IMR-90 (cell line): Measurements from ENCODE around the gene PCP2. TPM values are rescaled to one million over a fixed set of nuclear protein-coding genes. Genes with fewer than 3 reads are reported as not detected.

Source experiments
- ATAC-seq: fragments of 200-7000 bp; cut with Tn5 transposase; 2 replicates; pipeline ENCODE4 v1.9.1; 2020; ENCODE audit warnings: low read depth, mild to moderate bottlenecking, moderate library complexity
- BruUV-seq: library from RNA; stranded (reverse); fragments of 400-500 nt; replicated peaks from 2 replicates; lab custom pipeline; 2021; lab: Mats Ljungman, UMichigan
- CTCF ChIA-PET: fragments of 300-600 bp; formaldehyde crosslinking; extraction: SDS; loops from one replicate; lab custom pipeline; 2021; ENCODE audit warnings: antibody characterized with exemption; lab: Yijun Ruan, JAX
- POLR2A ChIA-PET: fragments of 300-600 bp; sonication (Branson Sonifier 250); formaldehyde crosslinking; loops from one replicate; lab custom pipeline; 2022; ENCODE audit warnings: antibody characterized with exemption; ENCODE audit not compliant: unreplicated experiment; lab: Charles Lee
- DNase-seq: peaks from one replicate; pipeline ENCODE4 v3.0.0; 2013
- H2AFZ ChIP-seq: replicated peaks from 2 replicates; pipeline ENCODE3; 2013; ENCODE audit warnings: low read length, mild to moderate bottlenecking; ENCODE audit not compliant: poor library complexity
- H2AK5ac ChIP-seq: 2 replicates; pipeline ENCODE4 v1.6.1; 2013; ENCODE audit warnings: low read depth, low read length, inconsistent platforms
- H2AK9ac ChIP-seq: replicated peaks from 2 replicates; pipeline ENCODE3; 2013; ENCODE audit warnings: mild to moderate bottlenecking, low read depth, low read length, moderate library complexity; ENCODE audit not compliant: poor library complexity
- H2BK120ac ChIP-seq: 2 replicates; pipeline ENCODE4 v1.6.1; 2013; ENCODE audit warnings: low read depth, low read length, inconsistent platforms
- H2BK15ac ChIP-seq: 3 replicates; pipeline ENCODE4 v1.6.1; 2013; ENCODE audit warnings: low read depth, low read length, inconsistent platforms
- H2BK20ac ChIP-seq: 2 replicates; pipeline ENCODE4 v1.6.1; 2013; ENCODE audit warnings: low read depth, mild to moderate bottlenecking, inconsistent platforms, low read length, moderate library complexity
- H2BK5ac ChIP-seq: 2 replicates; pipeline ENCODE4 v1.6.1; 2013; ENCODE audit warnings: mild to moderate bottlenecking, low read depth, low read length, inconsistent platforms; ENCODE audit not compliant: poor library complexity, severe bottlenecking
- H3K14ac ChIP-seq: replicated peaks from 2 replicates; pipeline ENCODE4 v1.6.1; 2013; ENCODE audit warnings: low read depth, low read length, inconsistent platforms
- H3K18ac ChIP-seq: 2 replicates; pipeline ENCODE4 v1.6.1; 2013; ENCODE audit warnings: low read depth, low read length, control low read depth
- H3K23ac ChIP-seq: 2 replicates; pipeline ENCODE4 v1.6.1; 2013; ENCODE audit warnings: low read depth, low read length, inconsistent platforms
- H3K27ac ChIP-seq: 2 replicates; pipeline ENCODE4 v1.5.1; 2013; ENCODE audit warnings: mild to moderate bottlenecking, control low read depth, low read length; ENCODE audit not compliant: insufficient read depth
- H3K27me3 ChIP-seq: 2 replicates; pipeline ENCODE4 v1.6.1; 2013; ENCODE audit warnings: low read length; ENCODE audit not compliant: control insufficient read depth, insufficient read depth
- H3K36me3 ChIP-seq: 2 replicates; pipeline ENCODE4 v1.6.1; 2013; ENCODE audit warnings: low read length, mixed read lengths; ENCODE audit not compliant: control insufficient read depth, insufficient read depth
- H3K4ac ChIP-seq: 2 replicates; pipeline ENCODE4 v1.6.1; 2013; ENCODE audit warnings: low read depth, low read length, inconsistent platforms
- H3K4me1 ChIP-seq: 2 replicates; pipeline ENCODE4 v1.6.1; 2013; ENCODE audit warnings: low read length, mixed read lengths; ENCODE audit not compliant: control insufficient read depth, insufficient read depth
- H3K4me2 ChIP-seq: 2 replicates; pipeline ENCODE4 v1.6.1; 2013; ENCODE audit warnings: low read depth, mild to moderate bottlenecking, control low read depth, low read length, moderate library complexity
- H3K4me3 ChIP-seq: 2 replicates; pipeline ENCODE4 v1.5.1; 2013; ENCODE audit warnings: low read depth, mild to moderate bottlenecking, control low read depth, low read length, moderate library complexity; ENCODE audit not compliant: insufficient read depth
- H3K56ac ChIP-seq: 2 replicates; pipeline ENCODE4 v1.6.1; 2013; ENCODE audit warnings: low read length, inconsistent platforms; ENCODE audit not compliant: insufficient read depth; ENCODE audit errors: extremely low read depth
- H3K79me1 ChIP-seq, 2 experiments: 2 replicates each; pipeline ENCODE4 v1.6.1; 2013; ENCODE audit warnings: low read length in 2 of 2, inconsistent platforms in 1 of 2, low read depth in 1 of 2
- H3K9ac ChIP-seq: 2 replicates; pipeline ENCODE4 v1.6.1; 2013; ENCODE audit warnings: low read depth, low read length, control low read depth
- H3K9me1 ChIP-seq: 2 replicates; pipeline ENCODE4 v1.6.1; 2013; ENCODE audit warnings: low read length, inconsistent platforms; ENCODE audit not compliant: insufficient read depth
- H3K9me3 ChIP-seq: 2 replicates; pipeline ENCODE4 v1.6.1; 2013; ENCODE audit warnings: low read length; ENCODE audit not compliant: control insufficient read depth, insufficient read depth
- H4K20me1 ChIP-seq: 2 replicates; pipeline ENCODE4 v1.6.1; 2013; ENCODE audit warnings: low read length, inconsistent platforms; ENCODE audit not compliant: insufficient read depth
- H4K5ac ChIP-seq: 2 replicates; pipeline ENCODE4 v1.6.1; 2013; ENCODE audit warnings: mild to moderate bottlenecking, low read depth, low read length, control low read depth
- H4K8ac ChIP-seq, 2 experiments: 2 replicates each; pipeline ENCODE4 v1.6.1; 2013; ENCODE audit warnings: low read depth in 2 of 2, low read length in 2 of 2, control low read depth in 1 of 2, inconsistent platforms in 1 of 2
- H4K91ac ChIP-seq: 2 replicates; pipeline ENCODE4 v1.6.1; 2013; ENCODE audit warnings: low read depth, low read length, inconsistent platforms; ENCODE audit not compliant: insufficient read depth
- BHLHE40 ChIP-seq: fragments of 150-350 bp; IDR thresholded peaks from 2 replicates; pipeline ENCODE4 v1.6.1; 2016; ENCODE audit warnings: mild to moderate bottlenecking, low read depth, low read length
- CEBPB ChIP-seq: IDR thresholded peaks from 2 replicates; pipeline ENCODE4 v1.6.1; 2012; ENCODE audit warnings: low read depth, low read length, improper control_type of control experiment
- CHD1 ChIP-seq: IDR thresholded peaks from 2 replicates; pipeline ENCODE4 v1.6.1; 2012; ENCODE audit warnings: low read depth, low read length, improper control_type of control experiment
- CTCF ChIP-seq: conservative IDR thresholded peaks from 2 replicates; pipeline ENCODE4 v1.5.1; 2012; ENCODE audit warnings: mild to moderate bottlenecking, low read depth, low read length, improper control_type of control experiment
- ELK1 ChIP-seq: fragments of 150-350 bp; IDR thresholded peaks from 2 replicates; pipeline ENCODE4 v1.6.1; 2016; ENCODE audit warnings: low read depth, mild to moderate bottlenecking, low read length, moderate library complexity, borderline replicate concordance
- FOS ChIP-seq: fragments of 150-350 bp; IDR thresholded peaks from 2 replicates; pipeline ENCODE4 v1.6.1; 2016; ENCODE audit warnings: low read depth, low read length
- MAFK ChIP-seq: IDR thresholded peaks from 2 replicates; pipeline ENCODE4 v1.6.1; 2012; ENCODE audit warnings: low read depth, low read length, improper control_type of control experiment
- MAZ ChIP-seq: IDR thresholded peaks from 2 replicates; pipeline ENCODE4 v1.6.1; 2012; ENCODE audit warnings: low read depth, mild to moderate bottlenecking, low read length, improper control_type of control experiment, moderate library complexity, borderline replicate concordance
- MXI1 ChIP-seq: IDR thresholded peaks from 2 replicates; pipeline ENCODE4 v1.6.1; 2012; ENCODE audit warnings: low read depth, mild to moderate bottlenecking, low read length, moderate library complexity, borderline replicate concordance
- NFE2L2 ChIP-seq: fragments of 150-350 bp; IDR thresholded peaks from 2 replicates; pipeline ENCODE4 v1.6.1; 2016; ENCODE audit warnings: low read depth, mild to moderate bottlenecking, low read length
- POLR2A ChIP-seq: IDR thresholded peaks from 2 replicates; pipeline ENCODE4 v1.6.1; 2012; ENCODE audit warnings: mild to moderate bottlenecking, low read depth, low read length
- RAD21 ChIP-seq: IDR thresholded peaks from 2 replicates; pipeline ENCODE4 v1.6.1; 2012; ENCODE audit warnings: low read length, improper control_type of control experiment
- RCOR1 ChIP-seq: IDR thresholded peaks from 2 replicates; pipeline ENCODE4 v1.6.1; 2012; ENCODE audit warnings: mild to moderate bottlenecking, low read length, improper control_type of control experiment; ENCODE audit not compliant: insufficient replicate concordance
- RFX5 ChIP-seq: IDR thresholded peaks from 2 replicates; pipeline ENCODE4 v1.8.0; 2012; ENCODE audit warnings: low read depth, mild to moderate bottlenecking, low read length, moderate library complexity
- SMC3 ChIP-seq: fragments of 150-350 bp; IDR thresholded peaks from 2 replicates; pipeline ENCODE4 v1.6.1; 2016; ENCODE audit warnings: low read depth, mild to moderate bottlenecking, antibody characterized with exemption, low read length, moderate library complexity
- USF2 ChIP-seq: fragments of 150-350 bp; IDR thresholded peaks from 2 replicates; pipeline ENCODE4 v1.6.1; 2017; ENCODE audit warnings: mild to moderate bottlenecking, antibody characterized with exemption, low read length, low read depth
- WGBS, 2 experiments: methylation state at CpG; one replicate each; pipeline versions ENCODE4 v1.1.5 to v1.1.7; 2013; ENCODE audit warnings: missing lambda C conversion rate in 2 of 2; ENCODE audit not compliant: insufficient read length in 1 of 2; ENCODE audit errors: extremely low coverage in 2 of 2; 5-methylcytosine and 5-hydroxymethylcytosine counted together
- dilution Hi-C: fragments of 300-500 bp; cut with HindIII; formaldehyde crosslinking; loops from one replicate; pipeline ENCODE4 v1.14.3; 2018; ENCODE audit warnings: low sequenced_read_pairs; ENCODE audit not compliant: unreplicated experiment
- in situ Hi-C: fragments of 300-500 bp; cut with MboI; formaldehyde crosslinking; loops from 3 replicates; pipeline ENCODE4 v1.14.3; 2019; ENCODE audit warnings: low sequenced_read_pairs, inconsistent platforms, mixed read lengths
- intact Hi-C: fragments of 100-400 bp; cut with micrococcal nuclease; formaldehyde crosslinking; loops from 2 replicates; pipeline ENCODE4 v1.10.0; 2022
- polyA plus RNA-seq, 3 experiments: library from polyadenylated mRNA; depleted of rRNA; stranded (reverse); fragments of >200 nt; gene quantifications; 2 replicates each; pipeline ENCODE4 v1.2.3, GENCODE V29; 2012; ENCODE audit warnings: low replicate concordance in 1 of 3
- total RNA-seq: library from RNA; depleted of rRNA; stranded (reverse); fragments of >200 nt; gene quantifications from 2 replicates; pipeline ENCODE4 v1.2.3, GENCODE V29; 2012

The PCP2 gene
- total and polyA plus RNA-seq, 2 of the 4 experiments (the other 2 are of a cell fraction): not detected

GRCh38 chr19:7602240-7602934 lies 31.1 kb downstream of the PCP2 start:
- H3K4me1 ChIP-seq: no peaks in the 10 kb centered on the region
- H3K9me1 ChIP-seq: no peaks in the 10 kb centered on the region
- H2AK9ac ChIP-seq: no peak overlapping the region
- no TSS peak for BruUV-seq
- WGBS, 2 experiments: 33% methylated on average over 6 of the region's 15 CpGs; no CpG with 5 or more reads in 1 of the 2 experiments
- H2AFZ ChIP-seq: no peak overlapping the region
- POLR2A ChIA-PET: interaction anchor here (0.6 kb wide), 1 partner anchor 11 kb away, joined by 3 read pairs; no protein-coding TSS in a partner anchor
- H3K56ac ChIP-seq: no peak overlapping the region
- H4K8ac ChIP-seq: no peak overlapping the region
- no peaks in the 10 kb centered on the region for H3K9me3 ChIP-seq
- no peaks in the 10 kb centered on the region for H3K79me1 ChIP-seq
- no peaks in the 10 kb centered on the region for H4K20me1 ChIP-seq
- dilution Hi-C loops: no loop called here
- H2BK20ac ChIP-seq: no peak overlapping the region
- H3K14ac ChIP-seq: no peak overlapping the region
- no peak overlapping the region for H3K9ac ChIP-seq
- H4K91ac ChIP-seq: no peak overlapping the region
- no peak overlapping the region for H3K4me3 ChIP-seq
- intact Hi-C loops: no loop called here
- ATAC-seq (no peak), DNase-seq (no peak)
- no peak overlapping the region for H3K4me2 ChIP-seq
- H2BK15ac ChIP-seq: no peak overlapping the region
- H3K18ac ChIP-seq: no peak overlapping the region
- H2AK5ac ChIP-seq: no peak overlapping the region
- no peak overlapping the region for H3K23ac ChIP-seq
- H3K36me3 ChIP-seq: no peaks in the 10 kb centered on the region
- H3K27ac ChIP-seq: no peak overlapping the region
- TF ChIP-seq RCOR1: no peak
- no peak for TF ChIP-seq RAD21
- no peak for TF ChIP-seq CEBPB
- no peak for TF ChIP-seq NFE2L2
- TF ChIP-seq MAFK: no peak
- TF ChIP-seq USF2: no peak
- no peak for TF ChIP-seq RFX5
- TF ChIP-seq BHLHE40: no peak
- no peak for TF ChIP-seq CHD1
- TF ChIP-seq CTCF: no peak
- TF ChIP-seq POLR2A: no peak
- TF ChIP-seq SMC3: no peak
- no peak for TF ChIP-seq MAZ
- TF ChIP-seq ELK1: no peak
- no peak for TF ChIP-seq FOS
- TF ChIP-seq MXI1: no peak
- H2BK120ac ChIP-seq: no peak overlapping the region
- in situ Hi-C loops: no loop called here
- H4K5ac ChIP-seq: no peak overlapping the region
- H3K27me3 ChIP-seq: peaks cover 15% of the 10 kb centered on the region
- H3K4ac ChIP-seq: no peak overlapping the region
- CTCF ChIA-PET: no interaction called here
- no peak overlapping the region for H2BK5ac ChIP-seq
